ENCODE results near the gene MOV10. TPM values are rescaled to one million over a fixed set of nuclear protein-coding genes. Genes with fewer than 3 reads are reported as not detected.

MOV10 gene
- total and polyA plus RNA-seq, 2 of the 8 experiments (the other 6 are each of a cell fraction or from before 2014, with no cell fraction given): 57.3 to 109 TPM

DNA sequence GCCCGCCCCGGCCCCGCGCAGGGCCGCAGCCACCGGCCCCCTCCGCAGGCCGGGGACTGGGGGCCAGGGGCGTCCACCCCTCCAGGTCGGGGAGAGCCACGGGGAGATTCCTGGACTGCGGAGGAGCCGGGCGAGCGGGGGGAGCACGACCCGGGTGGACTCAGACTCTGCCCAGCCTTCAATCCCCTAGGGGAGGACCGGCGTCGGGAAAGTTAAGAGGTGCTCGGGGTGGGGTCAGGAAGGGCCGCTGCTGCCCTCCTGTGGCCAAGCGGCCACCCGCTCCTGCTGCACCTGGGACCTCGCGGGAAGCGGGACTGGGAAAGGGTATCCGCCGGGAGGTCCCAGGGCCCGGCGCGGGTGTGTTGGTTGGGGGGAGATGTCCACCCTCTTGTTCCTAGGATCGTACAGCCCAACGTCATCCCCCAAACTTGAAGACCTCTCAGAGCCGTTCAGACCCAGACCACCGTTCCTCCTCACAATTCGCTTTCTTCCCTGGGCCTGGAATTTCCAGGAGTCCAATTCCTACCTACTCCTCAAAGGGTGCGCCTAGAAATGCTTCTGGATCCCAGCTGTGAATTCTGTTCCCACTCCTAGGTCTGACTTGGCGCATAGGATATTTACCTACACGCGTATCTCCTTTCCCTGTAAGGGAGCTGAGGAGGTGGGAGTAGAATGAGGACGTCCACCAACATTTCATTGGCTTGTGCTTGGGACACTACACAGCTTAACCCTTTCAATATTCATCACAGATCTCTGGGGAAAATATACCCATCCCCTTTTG, 33.0 kb downstream of the MOV10 start (continued):
- TF ChIP-seq, protein P1, sequence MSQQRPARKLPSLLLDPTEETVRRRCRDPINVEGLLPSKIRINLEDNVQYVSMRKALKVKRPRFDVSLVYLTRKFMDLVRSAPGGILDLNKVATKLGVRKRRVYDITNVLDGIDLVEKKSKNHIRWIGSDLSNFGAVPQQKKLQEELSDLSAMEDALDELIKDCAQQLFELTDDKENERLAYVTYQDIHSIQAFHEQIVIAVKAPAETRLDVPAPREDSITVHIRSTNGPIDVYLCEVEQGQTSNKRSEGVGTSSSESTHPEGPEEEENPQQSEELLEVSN (IDR thresholded peaks at IDR 0.05): no peak
- no peak for TF ChIP-seq CHD1 (IDR thresholded peaks at IDR 0.05; ENCODE audit: low read depth, low read length)
- TF ChIP-seq CBX5 (IDR thresholded peaks at IDR 0.05; ENCODE audit: low read depth, low read length): no peak
- peak; percentile 88 for TF ChIP-seq KDM4A (IDR thresholded peaks at IDR 0.05; ENCODE audit: low read depth, low read length, severe bottlenecking)
- TF ChIP-seq NRF1 (IDR thresholded peaks at IDR 0.05; ENCODE audit: low read depth, low read length): no peak
- TF ChIP-seq KDM1A (IDR thresholded peaks at IDR 0.05; ENCODE audit: borderline replicate concordance, low read length): no peak
- no peak for TF ChIP-seq RNF2 (IDR thresholded peaks at IDR 0.05; ENCODE audit: borderline replicate concordance, low read depth, low read length, missing control alignments, poor library complexity, severe bottlenecking)
- no peak for TF ChIP-seq RFX5 (IDR thresholded peaks at IDR 0.05; ENCODE audit: borderline replicate concordance, low read depth, low read length)
- no peak for TF ChIP-seq ZNF274 (IDR thresholded peaks at IDR 0.05; ENCODE audit: borderline replicate concordance, extremely low read depth, low read length)
- peak; percentile 87 to 91 for TF ChIP-seq RAD21 (IDR thresholded peaks at IDR 0.05 in 1 of 2, conservative IDR thresholded peaks at IDR 0.05 in 1 of 2; ENCODE audit: low read depth in 2 of 2, low read length in 2 of 2)
- no peak for TF ChIP-seq USF2 (IDR thresholded peaks at IDR 0.05; ENCODE audit: low read length)
- peak; percentile 79 for TF ChIP-seq BRCA1 (IDR thresholded peaks at IDR 0.05; ENCODE audit: low read depth, low read length)
- no peak for TF ChIP-seq SUZ12 (IDR thresholded peaks at IDR 0.05; ENCODE audit: low read length)
- TF ChIP-seq, protein P2, sequence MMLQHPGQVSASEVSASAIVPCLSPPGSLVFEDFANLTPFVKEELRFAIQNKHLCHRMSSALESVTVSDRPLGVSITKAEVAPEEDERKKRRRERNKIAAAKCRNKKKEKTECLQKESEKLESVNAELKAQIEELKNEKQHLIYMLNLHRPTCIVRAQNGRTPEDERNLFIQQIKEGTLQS (IDR thresholded peaks at IDR 0.05; ENCODE audit: insufficient read depth, low read depth, low read length): no peak
- TF ChIP-seq TCF12 (IDR thresholded peaks at IDR 0.05; ENCODE audit: low read depth, low read length): peak; percentile 82; the same call in 1 of the 2 replicates
- TF ChIP-seq KDM5A (IDR thresholded peaks at IDR 0.05; ENCODE audit: low read length): no peak
- TF ChIP-seq JUND (IDR thresholded peaks at IDR 0.05; ENCODE audit: low read length): peak; percentile 19; the same call in 1 of the 2 replicates
- no peak for TF ChIP-seq NANOG (IDR thresholded peaks at IDR 0.05; ENCODE audit: insufficient read depth, low read depth, low read length, poor library complexity, severe bottlenecking)
- TF ChIP-seq CEBPB (IDR thresholded peaks at IDR 0.05; ENCODE audit: low read depth, low read length): no peak
